ENCODE measurements around the gene ANKRD44.

DNA sequence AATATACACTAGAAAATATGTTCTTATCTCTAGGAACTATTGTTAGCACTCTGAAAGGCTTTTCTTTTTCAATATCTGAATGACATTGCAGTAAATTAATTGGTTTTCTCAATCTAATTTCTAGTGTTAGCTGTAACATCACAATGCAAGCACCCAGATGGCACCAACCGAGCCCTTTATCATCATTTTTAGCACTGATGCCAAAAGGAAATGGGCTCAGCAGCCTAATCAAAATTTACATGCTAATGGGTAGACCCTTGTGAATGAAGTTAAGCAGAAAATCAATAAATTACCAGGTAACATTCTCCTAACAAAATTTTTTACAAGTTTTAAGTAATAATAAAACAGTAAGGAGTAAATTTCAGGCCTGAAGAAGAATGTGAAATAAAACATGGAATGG is 330.6 kb downstream of the ANKRD44 start:
- TF ChIP-seq, protein P1, sequence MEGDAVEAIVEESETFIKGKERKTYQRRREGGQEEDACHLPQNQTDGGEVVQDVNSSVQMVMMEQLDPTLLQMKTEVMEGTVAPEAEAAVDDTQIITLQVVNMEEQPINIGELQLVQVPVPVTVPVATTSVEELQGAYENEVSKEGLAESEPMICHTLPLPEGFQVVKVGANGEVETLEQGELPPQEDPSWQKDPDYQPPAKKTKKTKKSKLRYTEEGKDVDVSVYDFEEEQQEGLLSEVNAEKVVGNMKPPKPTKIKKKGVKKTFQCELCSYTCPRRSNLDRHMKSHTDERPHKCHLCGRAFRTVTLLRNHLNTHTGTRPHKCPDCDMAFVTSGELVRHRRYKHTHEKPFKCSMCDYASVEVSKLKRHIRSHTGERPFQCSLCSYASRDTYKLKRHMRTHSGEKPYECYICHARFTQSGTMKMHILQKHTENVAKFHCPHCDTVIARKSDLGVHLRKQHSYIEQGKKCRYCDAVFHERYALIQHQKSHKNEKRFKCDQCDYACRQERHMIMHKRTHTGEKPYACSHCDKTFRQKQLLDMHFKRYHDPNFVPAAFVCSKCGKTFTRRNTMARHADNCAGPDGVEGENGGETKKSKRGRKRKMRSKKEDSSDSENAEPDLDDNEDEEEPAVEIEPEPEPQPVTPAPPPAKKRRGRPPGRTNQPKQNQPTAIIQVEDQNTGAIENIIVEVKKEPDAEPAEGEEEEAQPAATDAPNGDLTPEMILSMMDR (IDR thresholded peaks at IDR 0.05) = no peak
- no peak for TF ChIP-seq POLR2A (IDR thresholded peaks at IDR 0.05)
